ENCODE data around the gene ABCF2. TPM values are rescaled to one million over a fixed set of nuclear protein-coding genes. Genes with fewer than 3 reads are reported as not detected.

Gene ABCF2
- total and polyA plus RNA-seq, 10 of the 15 experiments (the other 5 are each of a cell fraction or from before 2014, with no cell fraction given), result 29.3 to 76.3 (median 57.1) TPM

GRCh38 chr7:151213826-151214225 lies 13.2 kb downstream of the ABCF2 start (continued):
- TF ChIP-seq ATF2 (IDR thresholded peaks at IDR 0.05; ENCODE audit: low read length), result no peak
- TF ChIP-seq NR2C2 (IDR thresholded peaks at IDR 0.05; ENCODE audit: borderline replicate concordance, control insufficient read depth, insufficient read length, low read depth), result no peak
- TF ChIP-seq SREBF1 (IDR thresholded peaks at IDR 0.05; ENCODE audit: low read length), result no peak
- TF ChIP-seq KDM1A (IDR thresholded peaks at IDR 0.05; ENCODE audit: borderline replicate concordance), result no peak
- no peak for TF ChIP-seq EZH2 (IDR thresholded peaks at IDR 0.05; ENCODE audit: borderline replicate concordance, control insufficient read depth, low read depth, low read length)

- ChIA-PET RAD21 (ENCODE audit: unreplicated experiment) (no interaction called here), POLR2A (no interaction called here), CTCF (interaction anchor here (0.6 to 1.7 kb wide), 2 partner anchors 32 to 366 kb away, joined by 3 to 9 read pairs; no protein-coding TSS in a partner anchor), SMC1A (ENCODE audit: uncharacterized antibody, unreplicated experiment) (no interaction called here)
- no peak for FAIRE-seq
- no peak for DNase-seq (ENCODE audit: low read depth, low spot score)
- no TSS peak for BruUV-seq (replicated peaks)
- Histone ChIP-seq H3K27ac (ENCODE audit: control insufficient read depth, insufficient read depth) (no peak overlapping the region), H3K9me3 (replicated peaks; ENCODE audit: control insufficient read depth, insufficient read depth, low read length) (no peaks in the 10 kb centered on the region), H2AFZ (ENCODE audit: control insufficient read depth, low read depth, low read length) (no peak overlapping the region), H3K4me2 (ENCODE audit: control insufficient read depth, insufficient read depth) (no peak overlapping the region), H3K9ac (ENCODE audit: control insufficient read depth, insufficient read depth, low read length) (no peak overlapping the region), H3K27me3 (replicated peaks in 1 of 2; ENCODE audit: control insufficient read depth in 2 of 2, insufficient read depth in 2 of 2, low read length in 1 of 2) (no peaks in the 10 kb centered on the region; a peak in 1 of 4 replicates), H3K36me3 (ENCODE audit: control insufficient read depth in 2 of 2, insufficient read depth in 2 of 2, low read length in 1 of 2) (peaks cover 9 to 10% of the 10 kb centered on the region in 2 experiments; a peak in 3 of 4 replicates), H3K4me1 (ENCODE audit: control insufficient read depth, insufficient read depth, low read length) (no peaks in the 10 kb centered on the region), H4K20me1 (ENCODE audit: control insufficient read depth, insufficient read depth) (no peaks in the 10 kb centered on the region), H3K4me3 (no peak overlapping the region), H3K79me2 (ENCODE audit: control insufficient read depth, insufficient read depth, low read length) (no peaks in the 10 kb centered on the region)
- no peak for ATAC-seq
- intact Hi-C loops (cut with micrococcal nuclease; ENCODE audit: unreplicated experiment) (no loop called here), in situ Hi-C loops (cut with MboI) (no loop called here)
- 95% methylated on average over 5 of the region's 5 CpGs for WGBS (ENCODE audit: insufficient coverage, insufficient replicate concordance, low lambda C conversion rate, missing lambda C conversion rate)
- no peak for TF ChIP-seq PAX8 (IDR thresholded peaks at IDR 0.05)
- no peak for TF ChIP-seq ZNF24 (IDR thresholded peaks at IDR 0.05)
- no peak for TF ChIP-seq SKIL (IDR thresholded peaks at IDR 0.05; ENCODE audit: low read depth, poor library complexity, severe bottlenecking)
- no peak for TF ChIP-seq POLR2AphosphoS2 (IDR thresholded peaks at IDR 0.05; ENCODE audit: low read depth, low read length)
- no peak for TF ChIP-seq BMI1 (IDR thresholded peaks at IDR 0.05; ENCODE audit: borderline replicate concordance)
- no peak for TF ChIP-seq CREM (IDR thresholded peaks at IDR 0.05; ENCODE audit: low read depth)
- no peak for TF ChIP-seq CTCF (IDR thresholded peaks at IDR 0.05 in 2 of 3, conservative IDR thresholded peaks at IDR 0.05 in 1 of 3; ENCODE audit: control insufficient read depth in 2 of 3, extremely low read depth in 1 of 3, insufficient read depth in 1 of 3, low read depth in 3 of 3, low read length in 3 of 3)
- no peak for TF ChIP-seq ZNF592 (IDR thresholded peaks at IDR 0.05)
- no peak for TF ChIP-seq CBX5 (IDR thresholded peaks at IDR 0.05; ENCODE audit: low read depth)
Observed at GRCh38 chr7:151212626-151213025, 14.4 kb downstream of the ABCF2 start.
